ENCODE data around the gene COL24A1. TPM values are rescaled to one million over a fixed set of nuclear protein-coding genes. Genes with fewer than 3 reads are reported as not detected.

COL24A1 gene
- total RNA-seq, result not detected

DNA sequence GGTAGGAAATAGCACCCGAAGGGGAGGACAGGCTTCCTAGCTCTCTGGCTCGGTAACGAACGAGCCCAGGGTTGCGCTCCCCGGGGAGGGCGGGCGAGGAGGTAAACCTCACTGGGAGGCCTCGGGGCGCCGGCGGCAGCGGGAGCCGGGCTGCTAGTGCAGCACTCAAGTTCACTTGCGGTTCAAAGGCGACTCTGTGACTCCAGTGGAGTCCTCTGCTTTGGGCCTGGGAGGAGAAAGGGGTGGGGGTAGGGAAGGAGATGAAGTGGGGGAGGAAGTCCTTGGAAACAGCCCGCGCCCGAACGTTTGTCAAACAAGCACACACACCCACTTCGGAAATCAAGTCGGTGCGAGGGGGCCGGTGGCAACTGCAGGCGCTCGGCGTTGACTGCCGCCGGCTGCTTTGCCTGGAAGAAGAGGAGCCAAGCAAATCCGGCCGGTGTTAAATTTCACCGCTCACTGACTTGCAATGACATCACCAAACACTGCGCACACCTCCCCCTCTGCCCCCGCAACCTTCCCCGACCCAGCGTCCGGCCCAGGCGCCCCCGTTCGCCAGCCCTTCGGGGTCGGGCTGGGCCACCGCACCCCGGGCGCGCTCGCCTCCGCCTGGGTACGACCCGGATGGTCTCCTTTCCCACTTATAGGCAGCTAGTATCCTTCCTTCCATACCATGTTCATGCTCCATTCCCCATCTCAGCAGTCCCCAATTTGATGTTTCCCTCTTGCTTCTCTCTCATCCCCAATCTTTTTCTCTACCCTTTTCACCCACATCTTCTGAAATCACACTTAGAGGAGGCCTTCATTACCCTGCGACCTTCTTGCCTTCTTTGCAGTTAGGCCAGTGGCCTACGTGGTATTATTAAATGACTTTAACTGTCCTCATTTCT, at the start of gene COL24A1:
TSS of gene COL24A1 (minus strand) at position 207 of the 890 bp plus-strand sequence. CDS start 376 bp downstream, outside the sequence.
- H3K4me1 Mint-ChIP-seq, result peaks cover 9% of the 10 kb centered on the region
- no peaks in the 10 kb centered on the region for H3K9me3 Mint-ChIP-seq
- peaks cover 41% of the 10 kb centered on the region for H3K27me3 Mint-ChIP-seq
- H3K4me3 Mint-ChIP-seq, result no peak within 1 kb of the TSS
- POLR2A ChIA-PET, result interaction anchor here (0.5 kb wide), 1 partner anchor 180 kb away, joined by 3 read pairs; no protein-coding TSS in a partner anchor
- CTCF ChIA-PET, result no interaction called here
- H3K36me3 Mint-ChIP-seq (ENCODE audit: low read depth), result no peaks in the 10 kb centered on the region
- no peak within 1 kb of the TSS for H3K27ac Mint-ChIP-seq
- peak; percentile 6 for DNase-seq

DNA sequence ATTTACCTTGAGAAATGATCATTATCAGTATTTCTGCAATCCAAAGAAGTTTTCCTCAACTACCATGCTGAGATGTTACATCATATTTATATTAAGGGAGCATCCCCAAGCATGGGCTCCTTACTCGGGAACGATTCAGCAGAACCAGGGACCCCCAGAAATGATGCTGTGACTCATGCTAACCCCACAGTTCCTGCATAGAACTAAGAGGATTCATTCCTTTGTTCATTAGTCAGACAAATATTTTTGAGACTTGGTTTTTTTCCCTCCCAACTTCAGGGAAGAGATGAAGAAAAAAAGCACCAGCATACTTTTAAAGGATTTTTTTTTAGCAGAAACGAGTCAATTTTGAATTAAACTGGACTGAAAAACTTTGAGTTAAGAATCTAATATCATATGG, 49.2 kb upstream of the COL24A1 start:
- CTCF ChIA-PET, result no interaction called here
- Mint-ChIP-seq H3K27me3 (no peaks in the 10 kb centered on the region), H3K9me3 (no peaks in the 10 kb centered on the region), H3K4me1 (no peaks in the 10 kb centered on the region), H3K27ac (no peak overlapping the region), H3K4me3 (no peak overlapping the region), H3K36me3 (ENCODE audit: low read depth) (no peaks in the 10 kb centered on the region)
- POLR2A ChIA-PET, result no interaction called here
- no peak for DNase-seq

DNA sequence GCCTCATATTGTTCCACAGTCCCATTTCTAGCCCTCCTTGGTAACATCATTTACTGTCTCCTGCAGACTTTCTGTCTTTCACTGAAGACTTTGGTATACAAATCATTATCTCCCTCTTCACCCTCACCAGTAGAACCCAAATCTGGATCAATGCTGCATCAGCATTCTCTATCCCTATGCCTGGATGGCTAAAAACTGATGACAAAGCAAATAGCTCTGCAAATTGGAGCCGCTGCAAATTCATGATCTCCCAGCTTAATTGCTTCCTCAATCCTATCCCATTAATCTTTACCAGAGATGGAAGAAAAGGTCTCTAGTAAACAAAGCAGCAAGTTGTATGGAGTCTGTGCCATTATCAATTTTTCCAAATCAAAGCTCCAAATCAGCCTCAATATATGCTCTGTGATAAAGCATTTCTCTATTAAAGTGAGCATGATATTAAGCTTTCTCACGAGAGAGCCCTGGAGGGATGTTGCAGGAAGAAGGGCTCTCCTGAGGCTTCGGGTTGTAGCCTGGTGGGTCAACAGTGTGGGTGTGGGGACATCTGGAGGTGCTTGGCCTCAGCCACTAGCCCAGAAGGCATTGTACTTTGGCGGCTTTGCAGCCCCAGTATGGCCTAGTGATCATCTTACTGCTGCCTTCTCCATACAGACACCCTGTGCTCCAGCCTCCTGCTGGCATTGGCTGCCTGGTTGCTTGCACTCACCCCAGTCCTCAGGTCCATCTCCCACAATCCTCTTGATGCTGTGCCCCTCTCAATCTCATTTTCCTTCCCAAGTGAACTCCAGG, 46.2 kb upstream of the COL24A1 start:
- no peaks in the 10 kb centered on the region for H3K9me3 Mint-ChIP-seq
- no peak overlapping the region for H3K27ac Mint-ChIP-seq
- no peaks in the 10 kb centered on the region for H3K36me3 Mint-ChIP-seq (ENCODE audit: low read depth)
- CTCF ChIA-PET, result no interaction called here
- POLR2A ChIA-PET, result no interaction called here
- no peaks in the 10 kb centered on the region for H3K4me1 Mint-ChIP-seq
- H3K4me3 Mint-ChIP-seq, result no peak overlapping the region
- no peak for DNase-seq
- H3K27me3 Mint-ChIP-seq, result no peaks in the 10 kb centered on the region

- Mint-ChIP-seq H3K4me1 (no peaks in the 10 kb centered on the region), H3K9me3 (no peaks in the 10 kb centered on the region), H3K36me3 (ENCODE audit: low read depth) (no peaks in the 10 kb centered on the region), H3K27ac (no peak overlapping the region), H3K4me3 (no peak overlapping the region), H3K27me3 (no peaks in the 10 kb centered on the region)
- ChIA-PET POLR2A (no interaction called here), CTCF (no interaction called here)
- DNase-seq, result no peak
Measured at GRCh38 chr1:86201311-86201710, 44.7 kb upstream of the COL24A1 start.

DNA sequence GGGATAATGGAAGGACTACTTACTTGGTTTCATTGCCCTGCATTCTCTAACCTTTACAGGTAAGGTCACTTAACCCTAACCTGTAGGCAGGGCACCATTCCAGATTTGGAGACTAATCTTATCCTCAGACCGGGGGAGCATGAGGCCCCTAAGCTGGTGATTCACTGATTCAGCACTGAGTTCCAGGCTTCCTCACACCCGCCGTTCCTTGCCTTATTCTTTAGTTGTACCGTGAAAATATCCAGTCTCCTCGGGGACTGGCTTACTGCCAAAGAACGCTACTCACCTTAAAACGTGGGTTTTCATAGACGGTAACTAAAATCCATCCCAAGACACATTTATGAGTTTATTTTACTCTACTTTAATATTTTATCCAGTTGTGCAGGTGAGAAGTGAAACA, 44.3 kb upstream of the COL24A1 start:
- H3K4me1 Mint-ChIP-seq, result no peaks in the 10 kb centered on the region
- no peaks in the 10 kb centered on the region for H3K27me3 Mint-ChIP-seq
- DNase-seq, result no peak
- H3K27ac Mint-ChIP-seq, result no peak overlapping the region
- no peaks in the 10 kb centered on the region for H3K36me3 Mint-ChIP-seq (ENCODE audit: low read depth)
- H3K9me3 Mint-ChIP-seq, result no peaks in the 10 kb centered on the region
- ChIA-PET CTCF (no interaction called here), POLR2A (no interaction called here)
- no peak overlapping the region for H3K4me3 Mint-ChIP-seq

DNA sequence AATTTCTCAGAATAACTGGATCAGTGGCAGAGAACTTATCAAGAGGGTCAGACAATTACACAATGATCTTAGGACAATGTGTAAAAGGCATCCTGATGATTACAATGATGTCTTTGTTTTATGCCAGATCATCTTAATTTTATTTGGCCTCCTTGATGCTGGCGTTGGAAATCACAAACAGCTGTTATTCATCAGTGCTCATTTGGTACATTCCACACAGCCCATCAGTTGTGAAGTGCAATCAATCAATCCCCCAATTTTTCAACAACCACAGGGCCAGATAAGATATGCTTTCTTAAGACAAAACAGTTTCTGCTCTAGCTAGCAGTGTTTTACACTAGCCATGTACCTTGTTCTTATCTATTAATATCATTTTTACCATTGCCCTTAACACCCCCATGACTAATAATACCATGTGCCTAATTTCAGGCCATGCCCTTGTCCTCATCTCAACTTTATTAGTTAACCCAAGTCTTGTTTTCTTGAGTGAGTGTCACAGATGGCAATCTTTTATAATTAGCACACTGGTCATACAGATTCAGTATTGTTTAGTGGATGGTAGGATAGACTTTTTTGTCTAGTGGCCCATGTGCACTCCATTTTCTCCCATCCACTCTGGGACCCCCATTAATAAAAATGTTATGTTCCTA, 40.8 kb upstream of the COL24A1 start:
- DNase-seq, result no peak
- no peaks in the 10 kb centered on the region for H3K27me3 Mint-ChIP-seq
- H3K36me3 Mint-ChIP-seq (ENCODE audit: low read depth), result no peaks in the 10 kb centered on the region
- no peak overlapping the region for H3K27ac Mint-ChIP-seq
- H3K4me3 Mint-ChIP-seq, result no peak overlapping the region
- CTCF ChIA-PET, result no interaction called here
- H3K9me3 Mint-ChIP-seq, result no peaks in the 10 kb centered on the region
- POLR2A ChIA-PET, result no interaction called here
- H3K4me1 Mint-ChIP-seq, result no peaks in the 10 kb centered on the region

GRCh38 chr1:86195281-86195680, 38.7 kb upstream of the COL24A1 start:
- no peak for DNase-seq
- H3K4me1 Mint-ChIP-seq, result no peaks in the 10 kb centered on the region
- H3K36me3 Mint-ChIP-seq (ENCODE audit: low read depth), result no peaks in the 10 kb centered on the region
- H3K27me3 Mint-ChIP-seq, result no peaks in the 10 kb centered on the region
- ChIA-PET POLR2A (no interaction called here), CTCF (interaction anchor here (1.1 kb wide), 1 partner anchor 9 kb away, joined by 3 read pairs; no protein-coding TSS in a partner anchor)
- no peak overlapping the region for H3K27ac Mint-ChIP-seq
- H3K4me3 Mint-ChIP-seq, result no peak overlapping the region
- H3K9me3 Mint-ChIP-seq, result no peaks in the 10 kb centered on the region

GRCh38 chr1:86194491-86195034, 38.0 kb upstream of the COL24A1 start:
- no peaks in the 10 kb centered on the region for H3K36me3 Mint-ChIP-seq (ENCODE audit: low read depth)
- no peaks in the 10 kb centered on the region for H3K27me3 Mint-ChIP-seq
- DNase-seq, result no peak
- no peak overlapping the region for H3K27ac Mint-ChIP-seq
- ChIA-PET CTCF (interaction anchor here (0.6 to 1.1 kb wide), 2 partner anchors 9 to 44 kb away, joined by 3 read pairs; no protein-coding TSS in a partner anchor), POLR2A (interaction anchor here (0.7 kb wide), 1 partner anchor 88 kb away, joined by 8 read pairs; no protein-coding TSS in a partner anchor)
- no peak overlapping the region for H3K4me3 Mint-ChIP-seq
- no peaks in the 10 kb centered on the region for H3K9me3 Mint-ChIP-seq
- no peaks in the 10 kb centered on the region for H3K4me1 Mint-ChIP-seq

- H3K9me3 Mint-ChIP-seq, result no peaks in the 10 kb centered on the region
- H3K4me3 Mint-ChIP-seq, result no peak overlapping the region
- no peaks in the 10 kb centered on the region for H3K4me1 Mint-ChIP-seq
- H3K27me3 Mint-ChIP-seq, result no peaks in the 10 kb centered on the region
- no peak overlapping the region for H3K27ac Mint-ChIP-seq
- no peaks in the 10 kb centered on the region for H3K36me3 Mint-ChIP-seq (ENCODE audit: low read depth)
- DNase-seq, result no peak
- POLR2A ChIA-PET, result no interaction called here
- CTCF ChIA-PET, result no interaction called here
Measured at GRCh38 chr1:86192417-86192816, 35.8 kb upstream of the COL24A1 start.

DNA sequence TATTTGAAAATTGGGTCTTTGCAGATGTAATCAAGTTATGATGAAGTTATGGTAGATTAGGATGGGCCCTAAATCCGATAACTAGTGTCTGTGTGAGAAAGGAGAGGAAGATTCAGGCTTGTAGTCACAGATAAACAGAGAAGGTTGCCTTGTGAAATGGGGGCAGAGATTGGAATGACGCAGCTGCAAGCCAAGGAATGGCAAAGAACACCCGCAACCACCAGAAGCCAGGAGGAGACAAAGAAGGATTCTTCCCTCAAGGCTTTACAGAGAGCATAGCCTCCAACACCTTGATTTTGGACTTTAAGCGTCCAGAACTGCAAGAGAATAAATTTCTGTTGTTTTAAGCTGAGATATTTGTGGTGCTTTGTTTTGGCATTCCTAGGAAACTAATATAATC, 35.4 kb upstream of the COL24A1 start:
- DNase-seq, result no peak
- H3K27me3 Mint-ChIP-seq, result peaks cover 2% of the 10 kb centered on the region
- CTCF ChIA-PET, result no interaction called here

DNA sequence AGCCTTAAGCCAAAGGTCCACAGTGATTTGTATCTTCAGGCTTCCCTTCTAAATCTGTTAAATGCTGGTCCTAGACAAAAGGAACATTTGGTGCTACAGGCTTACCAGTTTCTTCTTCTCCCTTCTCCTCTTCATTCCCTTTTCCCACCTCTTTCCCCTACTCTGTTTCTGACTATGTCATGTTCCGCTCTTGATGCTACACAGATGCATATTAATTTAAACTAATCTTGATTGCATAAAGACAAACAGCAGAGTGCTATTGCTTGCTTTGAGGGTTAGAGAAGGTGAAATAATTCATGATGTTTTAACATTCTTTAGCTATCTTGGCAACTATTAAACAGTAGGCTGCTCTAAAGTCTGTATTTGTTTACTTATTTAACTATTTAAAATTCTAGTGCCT, 34.3 kb upstream of the COL24A1 start:
- no peak for DNase-seq
- Mint-ChIP-seq H3K4me3 (no peak overlapping the region), H3K9me3 (no peaks in the 10 kb centered on the region), H3K27ac (no peak overlapping the region), H3K36me3 (ENCODE audit: low read depth) (no peaks in the 10 kb centered on the region), H3K27me3 (peaks cover 2% of the 10 kb centered on the region), H3K4me1 (no peaks in the 10 kb centered on the region)
- POLR2A ChIA-PET, result no interaction called here
- CTCF ChIA-PET, result no interaction called here

More for the DNA sequence above, 35.4 kb upstream of the COL24A1 start:
- H3K36me3 Mint-ChIP-seq (ENCODE audit: low read depth), result no peaks in the 10 kb centered on the region
- H3K27ac Mint-ChIP-seq, result no peak overlapping the region
- no peaks in the 10 kb centered on the region for H3K9me3 Mint-ChIP-seq
- no peaks in the 10 kb centered on the region for H3K4me1 Mint-ChIP-seq
- POLR2A ChIA-PET, result no interaction called here
- no peak overlapping the region for H3K4me3 Mint-ChIP-seq

- no peak overlapping the region for H3K27ac Mint-ChIP-seq
- no peak for DNase-seq
- H3K36me3 Mint-ChIP-seq (ENCODE audit: low read depth), result no peaks in the 10 kb centered on the region
- ChIA-PET CTCF (no interaction called here), POLR2A (no interaction called here)
- peaks cover 4% of the 10 kb centered on the region for H3K27me3 Mint-ChIP-seq
- H3K4me3 Mint-ChIP-seq, result no peak overlapping the region
- H3K4me1 Mint-ChIP-seq, result no peaks in the 10 kb centered on the region
- H3K9me3 Mint-ChIP-seq, result no peaks in the 10 kb centered on the region
Measured at GRCh38 chr1:86184426-86184825, 27.9 kb upstream of the COL24A1 start.

GRCh38 chr1:86183810-86184209, 27.2 kb upstream of the COL24A1 start:
- peaks cover 4% of the 10 kb centered on the region for H3K27me3 Mint-ChIP-seq
- ChIA-PET POLR2A (no interaction called here), CTCF (no interaction called here)
- H3K4me3 Mint-ChIP-seq, result no peak overlapping the region
- no peak overlapping the region for H3K27ac Mint-ChIP-seq
- H3K4me1 Mint-ChIP-seq, result no peaks in the 10 kb centered on the region
- no peak for DNase-seq
- H3K36me3 Mint-ChIP-seq (ENCODE audit: low read depth), result no peaks in the 10 kb centered on the region
- H3K9me3 Mint-ChIP-seq, result no peaks in the 10 kb centered on the region
